Measurements from ENCODE around the gene BARX1.

The BARX1 gene

DNA sequence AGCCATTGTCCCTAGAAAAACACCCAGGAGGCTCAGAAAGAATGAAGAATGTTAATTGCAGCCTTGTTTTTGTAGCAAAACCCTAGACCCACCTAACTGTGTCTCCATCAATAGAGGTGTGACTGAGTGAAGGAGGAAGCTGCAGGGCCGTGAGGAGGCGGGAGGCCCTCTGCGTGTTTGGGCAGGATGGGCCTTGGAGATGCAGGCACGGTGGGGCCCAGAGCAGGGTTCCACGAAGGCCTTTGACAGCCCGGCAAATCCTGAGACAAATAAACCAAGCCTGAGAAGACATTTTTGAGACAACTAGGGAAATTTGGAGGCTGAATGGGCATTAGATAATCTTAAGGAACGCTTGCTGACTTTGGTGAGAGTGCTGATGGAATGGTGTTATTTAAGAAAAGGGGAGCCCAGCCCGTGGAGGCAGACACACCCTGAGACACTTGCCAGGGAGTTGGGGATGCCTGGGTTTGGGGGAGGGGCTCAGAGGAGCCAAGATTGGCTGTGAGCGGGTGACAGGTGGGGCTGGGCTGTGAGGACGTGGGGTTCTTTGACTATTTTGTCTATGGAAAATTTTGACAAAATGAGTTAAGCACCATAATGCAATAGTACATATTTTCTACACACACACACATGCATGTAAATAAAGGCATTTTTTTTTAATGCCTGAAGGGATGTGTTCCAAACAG is 48.8 kb downstream of the BARX1 start:
- TF ChIP-seq, protein P1, sequence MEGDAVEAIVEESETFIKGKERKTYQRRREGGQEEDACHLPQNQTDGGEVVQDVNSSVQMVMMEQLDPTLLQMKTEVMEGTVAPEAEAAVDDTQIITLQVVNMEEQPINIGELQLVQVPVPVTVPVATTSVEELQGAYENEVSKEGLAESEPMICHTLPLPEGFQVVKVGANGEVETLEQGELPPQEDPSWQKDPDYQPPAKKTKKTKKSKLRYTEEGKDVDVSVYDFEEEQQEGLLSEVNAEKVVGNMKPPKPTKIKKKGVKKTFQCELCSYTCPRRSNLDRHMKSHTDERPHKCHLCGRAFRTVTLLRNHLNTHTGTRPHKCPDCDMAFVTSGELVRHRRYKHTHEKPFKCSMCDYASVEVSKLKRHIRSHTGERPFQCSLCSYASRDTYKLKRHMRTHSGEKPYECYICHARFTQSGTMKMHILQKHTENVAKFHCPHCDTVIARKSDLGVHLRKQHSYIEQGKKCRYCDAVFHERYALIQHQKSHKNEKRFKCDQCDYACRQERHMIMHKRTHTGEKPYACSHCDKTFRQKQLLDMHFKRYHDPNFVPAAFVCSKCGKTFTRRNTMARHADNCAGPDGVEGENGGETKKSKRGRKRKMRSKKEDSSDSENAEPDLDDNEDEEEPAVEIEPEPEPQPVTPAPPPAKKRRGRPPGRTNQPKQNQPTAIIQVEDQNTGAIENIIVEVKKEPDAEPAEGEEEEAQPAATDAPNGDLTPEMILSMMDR (IDR thresholded peaks at IDR 0.05; ENCODE audit: low read depth, low read length): no peak
- H3K4me3 ChIP-seq (ENCODE audit: low read depth, low read length): no peak overlapping the region
- in situ Hi-C loops (cut with HindIII; ENCODE audit: low sequenced_read_pairs): no loop called here
- DNase-seq (ENCODE audit: low read depth, low spot score): no peak

DNA sequence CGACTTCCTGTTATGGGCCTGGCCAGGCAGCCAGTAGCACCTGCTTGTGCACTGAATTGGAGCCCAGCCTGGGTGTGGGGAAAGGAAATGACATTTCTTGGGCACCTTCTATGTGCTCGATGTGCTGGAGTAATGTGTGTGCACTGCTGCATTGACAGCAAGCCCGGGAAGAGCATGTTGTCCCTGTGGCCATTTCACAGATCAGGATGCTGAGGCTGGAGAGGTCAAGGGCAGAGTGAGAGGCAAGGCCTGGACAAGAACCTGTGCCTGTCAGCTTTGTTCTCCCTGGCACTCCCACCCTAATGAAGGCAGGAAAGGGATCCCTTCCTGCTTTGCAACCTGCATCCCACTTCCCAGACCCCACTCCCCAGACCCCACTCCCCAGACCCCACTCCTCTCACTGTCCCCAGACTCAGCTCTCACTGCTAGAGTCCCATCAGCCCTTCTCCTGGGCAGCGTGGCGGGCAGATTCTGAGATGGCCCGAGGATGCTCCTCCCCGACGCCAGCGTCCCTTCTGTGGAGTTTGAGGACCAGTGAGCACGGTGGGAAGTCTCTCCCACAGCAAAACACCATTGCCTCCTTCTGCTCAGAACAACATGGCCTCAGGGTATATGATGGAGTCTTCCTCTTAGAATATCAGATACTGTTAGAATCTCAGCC is 49.6 kb downstream of the BARX1 start:
- in situ Hi-C loops (cut with HindIII; ENCODE audit: low sequenced_read_pairs): no loop called here
- TF ChIP-seq, protein P1 (IDR thresholded peaks at IDR 0.05; ENCODE audit: low read depth, low read length): no peak
- no peak overlapping the region for H3K4me3 ChIP-seq (ENCODE audit: low read depth, low read length)

DNA sequence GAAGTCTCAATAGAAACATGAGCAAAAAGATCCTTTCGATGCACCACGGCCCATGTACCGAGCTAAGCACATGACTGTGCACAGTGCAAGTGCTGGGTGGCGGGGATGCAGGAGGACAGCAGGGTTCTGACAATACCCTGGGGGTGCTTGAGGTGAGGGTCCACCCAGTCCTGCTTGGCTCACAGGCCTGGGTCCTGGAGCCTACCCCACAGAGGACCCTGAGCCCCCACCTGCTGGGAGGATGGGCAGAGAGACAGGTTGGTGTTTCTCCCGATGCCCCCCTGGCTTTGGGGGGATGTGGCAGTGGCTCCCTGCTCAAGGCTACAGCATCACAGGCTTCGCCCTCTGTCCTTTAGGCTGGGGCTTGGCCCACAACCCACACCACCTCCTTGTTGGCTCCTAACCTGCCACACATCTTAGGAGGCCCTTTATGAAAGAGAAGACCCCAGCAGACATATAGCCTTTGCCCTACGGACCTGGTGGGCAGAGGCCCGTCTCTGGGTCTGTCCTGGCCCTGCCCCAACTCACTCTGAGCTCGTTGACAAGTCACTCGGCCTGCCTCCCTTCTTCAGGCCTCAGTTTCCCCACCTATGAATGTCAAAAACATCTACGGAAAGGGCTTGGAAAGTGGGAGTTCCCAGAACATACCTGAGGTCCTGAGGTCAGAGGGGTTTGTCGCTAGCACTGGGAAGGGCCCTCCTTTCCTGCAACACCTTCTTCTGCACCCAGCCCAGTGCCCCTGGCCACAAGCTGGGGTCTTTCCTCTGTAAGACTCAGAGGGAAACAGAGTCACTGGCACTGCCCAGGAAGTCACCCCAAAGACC is 50.3 kb downstream of the BARX1 start:
- H3K4me3 ChIP-seq (ENCODE audit: low read depth, low read length): no peak overlapping the region
- TF ChIP-seq, protein P1 (IDR thresholded peaks at IDR 0.05; ENCODE audit: low read depth, low read length): no peak
- in situ Hi-C loops (cut with HindIII; ENCODE audit: low sequenced_read_pairs): no loop called here
- DNase-seq (ENCODE audit: low read depth, low spot score): no peak

More for the DNA sequence above, 49.6 kb downstream of the BARX1 start:
- DNase-seq (ENCODE audit: low read depth, low spot score): no peak

DNA sequence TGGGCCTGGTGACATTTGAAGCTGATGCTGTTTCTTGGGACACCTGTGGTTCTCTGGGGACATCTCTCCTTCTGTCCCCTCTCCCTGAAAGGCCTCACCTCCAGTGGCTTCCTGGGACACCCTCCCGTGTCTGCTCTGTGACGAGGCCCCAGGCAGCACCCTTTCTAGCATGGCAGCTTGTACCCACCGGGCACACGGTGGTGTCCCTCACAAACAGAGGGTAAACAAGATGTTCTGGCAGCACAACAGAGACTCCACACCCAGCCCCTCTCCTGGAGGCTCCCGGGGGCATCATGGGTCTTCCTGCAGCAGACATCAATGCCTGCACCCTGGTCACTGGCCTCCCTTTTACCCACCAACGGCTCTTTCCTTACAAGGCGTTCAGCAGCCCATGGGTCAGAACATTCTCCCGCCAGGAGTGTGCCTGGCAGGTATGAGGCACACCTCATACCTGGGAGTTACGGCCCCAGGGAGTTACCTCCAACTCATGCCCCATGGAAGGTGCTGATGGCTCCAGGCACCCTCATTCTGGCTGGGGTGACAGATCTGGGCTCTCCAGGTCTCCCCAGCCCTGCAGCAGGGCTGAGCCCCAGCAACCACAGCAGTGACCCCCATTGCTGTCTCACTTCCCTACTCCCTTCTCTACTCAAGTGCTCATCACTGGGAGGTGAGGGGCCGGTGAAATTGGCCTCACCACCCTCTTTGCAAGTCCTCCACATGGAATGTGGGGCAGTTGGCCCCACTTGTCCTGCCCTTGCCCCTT is 51.1 kb downstream of the BARX1 start:
- DNase-seq (ENCODE audit: low read depth, low spot score): no peak
- in situ Hi-C loops (cut with HindIII; ENCODE audit: low sequenced_read_pairs): no loop called here

DNA sequence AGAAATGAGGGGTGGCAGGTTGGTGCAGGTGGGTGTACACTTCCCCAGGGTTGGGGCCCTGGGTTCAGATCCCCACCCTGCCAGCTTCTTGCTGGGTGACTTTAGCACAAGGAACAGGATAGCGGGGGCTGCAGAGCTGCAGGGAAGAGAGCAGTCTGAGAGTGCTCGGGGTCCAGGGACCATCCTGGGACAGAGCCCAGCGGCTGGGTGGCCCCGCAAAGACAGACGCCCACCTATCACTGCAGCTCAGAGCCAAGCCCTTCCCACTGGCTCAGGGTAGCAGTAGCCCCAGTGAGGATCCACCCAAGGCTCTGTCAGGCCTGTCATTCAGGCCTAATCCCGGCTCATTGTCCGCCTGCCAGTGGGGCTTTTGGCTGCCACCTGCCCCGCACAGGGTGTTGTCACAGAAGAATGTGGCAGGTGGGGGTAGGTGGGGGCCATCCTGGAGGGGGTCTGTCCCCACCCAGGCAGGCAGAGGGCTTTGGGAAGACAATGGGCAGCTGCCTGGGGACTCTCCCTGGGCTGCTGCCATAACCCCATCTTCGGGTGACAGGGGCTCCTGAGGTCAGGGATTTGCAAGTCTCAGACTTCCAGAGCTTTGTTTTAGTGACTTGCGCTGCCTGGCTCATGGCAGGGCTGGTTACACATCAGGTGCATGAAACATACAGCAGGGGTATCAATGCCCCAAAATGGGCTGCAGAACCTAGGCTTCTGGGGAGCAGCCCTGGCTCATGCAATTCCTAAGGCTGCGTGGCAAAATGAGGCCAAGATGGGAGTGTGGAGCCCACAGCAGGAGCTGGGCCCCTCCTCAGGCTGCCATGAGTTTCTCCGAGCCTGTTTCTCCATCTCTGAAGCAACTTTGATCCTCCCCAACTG is 52.1 kb downstream of the BARX1 start:
- no peak for DNase-seq (ENCODE audit: low read depth, low spot score)
- in situ Hi-C loops (cut with HindIII; ENCODE audit: low sequenced_read_pairs): no loop called here

More for the DNA sequence above, 51.1 kb downstream of the BARX1 start:
- H3K4me3 ChIP-seq (ENCODE audit: low read depth, low read length): no peak overlapping the region
- TF ChIP-seq, protein P1 (IDR thresholded peaks at IDR 0.05; ENCODE audit: low read depth, low read length): no peak

More for the DNA sequence above, 52.1 kb downstream of the BARX1 start:
- no peak overlapping the region for H3K4me3 ChIP-seq (ENCODE audit: low read depth, low read length)
- TF ChIP-seq, protein P1 (IDR thresholded peaks at IDR 0.05; ENCODE audit: low read depth, low read length): no peak
